Body of pancreas (tissue), 4 donors: ENCODE data around the gene MBD4.

Source experiments
- POLR2A ChIP-seq, 3 donors: fragments of 450-650 bp; IDR thresholded peaks; one replicate each; pipeline ENCODE4 v1.6.1; 2016; ENCODE audit warnings: antibody characterized with exemption in 3 of 3, mild to moderate bottlenecking in 2 of 3
- TF ChIP-seq, protein P1 (sequence below), 7 experiments: fragments of 450-650 bp in 4 of 7; fragments of 200-600 bp in 3 of 7; sonication (generic) in 3 of 7; IDR thresholded peaks; one replicate each; pipeline ENCODE4 v1.5.1; 2016 to 2019; ENCODE audit warnings: antibody characterized with exemption in 7 of 7

DNA sequence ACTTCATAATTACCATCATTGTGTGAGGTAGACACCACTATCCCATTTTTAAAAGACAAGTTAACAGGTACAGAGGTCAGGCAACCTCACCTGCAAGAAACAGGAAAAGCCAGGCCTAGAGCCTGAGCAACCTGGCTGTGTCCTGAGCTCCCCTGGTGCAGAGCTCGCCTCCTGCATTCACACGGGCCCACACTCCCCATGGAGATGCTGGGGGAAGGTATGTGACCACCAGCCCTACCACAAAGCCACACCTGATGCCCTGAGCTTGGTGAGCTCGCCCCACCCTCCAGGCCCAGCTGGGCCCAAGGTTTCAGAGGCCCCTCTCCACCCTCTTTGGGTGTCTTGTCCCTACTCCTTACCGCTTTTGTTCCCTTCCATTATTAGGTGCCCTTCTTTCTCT, 10.1 kb downstream of the MBD4 start:
- TF ChIP-seq, protein P1, sequence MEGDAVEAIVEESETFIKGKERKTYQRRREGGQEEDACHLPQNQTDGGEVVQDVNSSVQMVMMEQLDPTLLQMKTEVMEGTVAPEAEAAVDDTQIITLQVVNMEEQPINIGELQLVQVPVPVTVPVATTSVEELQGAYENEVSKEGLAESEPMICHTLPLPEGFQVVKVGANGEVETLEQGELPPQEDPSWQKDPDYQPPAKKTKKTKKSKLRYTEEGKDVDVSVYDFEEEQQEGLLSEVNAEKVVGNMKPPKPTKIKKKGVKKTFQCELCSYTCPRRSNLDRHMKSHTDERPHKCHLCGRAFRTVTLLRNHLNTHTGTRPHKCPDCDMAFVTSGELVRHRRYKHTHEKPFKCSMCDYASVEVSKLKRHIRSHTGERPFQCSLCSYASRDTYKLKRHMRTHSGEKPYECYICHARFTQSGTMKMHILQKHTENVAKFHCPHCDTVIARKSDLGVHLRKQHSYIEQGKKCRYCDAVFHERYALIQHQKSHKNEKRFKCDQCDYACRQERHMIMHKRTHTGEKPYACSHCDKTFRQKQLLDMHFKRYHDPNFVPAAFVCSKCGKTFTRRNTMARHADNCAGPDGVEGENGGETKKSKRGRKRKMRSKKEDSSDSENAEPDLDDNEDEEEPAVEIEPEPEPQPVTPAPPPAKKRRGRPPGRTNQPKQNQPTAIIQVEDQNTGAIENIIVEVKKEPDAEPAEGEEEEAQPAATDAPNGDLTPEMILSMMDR (IDR thresholded peaks at IDR 0.05) = no peak
- no peak for TF ChIP-seq POLR2A (IDR thresholded peaks at IDR 0.05)
